Neural cell (in vitro differentiated cells): Measurements from ENCODE around the gene PRSS33. TPM values are rescaled to one million over a fixed set of nuclear protein-coding genes. Genes with fewer than 3 reads are reported as not detected.

ENCODE experiments used
- H2AFZ ChIP-seq: fragments of 200-600, 300-800 bp; sonication (generic), shearing (Covaris generic); 2 replicates; pipeline ENCODE4 v1.6.0; 2014; ENCODE audit warnings: low read depth, mild to moderate bottlenecking, antibody characterized with exemption, low read length, moderate library complexity
- H3F3A ChIP-seq: fragments of 200-600 bp; shearing (Covaris generic); 2 replicates; pipeline ENCODE4 v1.6.1; 2016; ENCODE audit warnings: mild to moderate bottlenecking, moderate library complexity, mixed read lengths, antibody characterized with exemption, low read length; ENCODE audit not compliant: insufficient read depth, poor library complexity, severe bottlenecking
- H3K27ac ChIP-seq: fragments of 200-600, 300-800 bp; sonication (generic), shearing (Covaris generic); 2 replicates; pipeline ENCODE4 v1.5.1; 2014; ENCODE audit warnings: mild to moderate bottlenecking, low read length, moderate library complexity
- H3K27me3 ChIP-seq: fragments of 300-800, 200-600 bp; sonication (generic), shearing (Covaris generic); 2 replicates; pipeline ENCODE4 v1.6.0; 2014; ENCODE audit warnings: mild to moderate bottlenecking, low read depth, low read length, moderate library complexity; ENCODE audit not compliant: insufficient read depth
- H3K36me3 ChIP-seq: fragments of 300-800, 200-600 bp; sonication (generic), shearing (Covaris generic); 2 replicates; pipeline ENCODE4 v1.5.1; 2014; ENCODE audit warnings: mild to moderate bottlenecking, antibody characterized with exemption, low read length, moderate library complexity; ENCODE audit not compliant: insufficient read depth
- H3K4me2 ChIP-seq: fragments of 300-800, 200-600 bp; sonication (generic), shearing (Covaris generic); 2 replicates; pipeline ENCODE4 v1.6.0; 2014; ENCODE audit warnings: mild to moderate bottlenecking, low read length
- H3K4me3 ChIP-seq: fragments of 300-800, 200-600 bp; sonication (generic), shearing (Covaris generic); 2 replicates; pipeline ENCODE4 v1.5.1; 2014; ENCODE audit warnings: mild to moderate bottlenecking, low read length, moderate library complexity
- H3K79me2 ChIP-seq: fragments of 200-600 bp; shearing (Covaris generic); replicated peaks from 2 replicates; pipeline ENCODE4 v1.6.0; 2014; ENCODE audit warnings: mild to moderate bottlenecking, low read length, moderate library complexity; ENCODE audit not compliant: insufficient read depth
- H3K9ac ChIP-seq: fragments of 300-800, 200-600 bp; sonication (generic), shearing (Covaris generic); 2 replicates; pipeline ENCODE4 v1.6.1; 2016; ENCODE audit warnings: mild to moderate bottlenecking, low read length, mixed read lengths
- H3K9me2 ChIP-seq: fragments of 200-600 bp; shearing (Covaris generic); 2 replicates; pipeline ENCODE4 v1.6.1; 2016; ENCODE audit warnings: mild to moderate bottlenecking, low read length, mixed read lengths; ENCODE audit not compliant: insufficient read depth
- H3K9me3 ChIP-seq: fragments of 200-600, 300-800 bp; sonication (generic), shearing (Covaris generic); 2 replicates; pipeline ENCODE4 v1.6.1; 2016; ENCODE audit warnings: mild to moderate bottlenecking, mixed run types, low read length, moderate library complexity, mixed read lengths
- H4K20me1 ChIP-seq: fragments of 200-600 bp; shearing (Covaris generic); 2 replicates; pipeline ENCODE4 v1.6.1; 2016; ENCODE audit warnings: mild to moderate bottlenecking, mixed run types; ENCODE audit not compliant: insufficient read depth
- CTCF ChIP-seq: fragments of 450-650 bp; IDR thresholded peaks from 2 replicates; pipeline ENCODE4 v1.5.1; 2014; ENCODE audit warnings: antibody characterized with exemption, mild to moderate bottlenecking, moderate library complexity; ENCODE audit not compliant: poor library complexity, severe bottlenecking
- EP300 ChIP-seq: fragments of 450-650 bp; conservative IDR thresholded peaks from 2 replicates; pipeline ENCODE4 v1.6.1; 2014; ENCODE audit warnings: antibody characterized with exemption, mild to moderate bottlenecking, moderate library complexity; ENCODE audit not compliant: poor library complexity, severe bottlenecking
- EZH2 ChIP-seq: fragments of 200-600, 300-800 bp; shearing (Covaris generic), sonication (generic); IDR thresholded peaks from 2 replicates; pipeline ENCODE4 v1.6.1; 2014; ENCODE audit warnings: antibody characterized with exemption, low read length, borderline replicate concordance, mild to moderate bottlenecking; ENCODE audit not compliant: insufficient read depth, poor library complexity, severe bottlenecking
- MXI1 ChIP-seq: fragments of 450-650 bp; conservative IDR thresholded peaks from 2 replicates; pipeline ENCODE4 v1.6.1; 2014; ENCODE audit warnings: antibody characterized with exemption, mild to moderate bottlenecking; ENCODE audit not compliant: poor library complexity, severe bottlenecking
- POLR2AphosphoS5 ChIP-seq: IDR thresholded peaks from 2 replicates; pipeline ENCODE4 v1.6.1; 2012
- RAD21 ChIP-seq: fragments of 450-650 bp; conservative IDR thresholded peaks from 2 replicates; pipeline ENCODE4 v1.6.1; 2014; ENCODE audit warnings: antibody characterized with exemption, mild to moderate bottlenecking, moderate library complexity
- REST ChIP-seq: IDR thresholded peaks from 2 replicates; pipeline ENCODE4 v1.6.1; 2012; ENCODE audit warnings: borderline replicate concordance
- SMC3 ChIP-seq: fragments of 450-650 bp; conservative IDR thresholded peaks from 2 replicates; pipeline ENCODE4 v1.6.1; 2014; ENCODE audit warnings: antibody characterized with exemption, mild to moderate bottlenecking, moderate library complexity; ENCODE audit not compliant: poor library complexity
- TAF1 ChIP-seq: IDR thresholded peaks from 2 replicates; pipeline ENCODE4 v1.6.1; 2012; ENCODE audit warnings: low read depth
- polyA plus RNA-seq: library from polyadenylated mRNA; depleted of rRNA; stranded (reverse); fragments of >200 nt; gene quantifications from 2 replicates; pipeline ENCODE4 v1.2.3, GENCODE V29; 2014

Gene PRSS33
- polyA plus RNA-seq, 1 donor from 2014 or later, result not detected

- Histone ChIP-seq H2AFZ (peak overlapping the region; percentile 65), H3K27ac (peak overlapping the region; percentile 81), H3K4me3 (peak overlapping the region; percentile 98), H4K20me1 (no peaks in the 10 kb centered on the region), H3K27me3 (no peaks in the 10 kb centered on the region), H3K79me2 (peaks cover 39% of the 10 kb centered on the region), H3F3A (no peaks in the 10 kb centered on the region), H3K4me2 (peak overlapping the region; percentile 76), H3K36me3 (peaks cover 4% of the 10 kb centered on the region), H3K9me3 (no peaks in the 10 kb centered on the region), H3K9me2 (no peaks in the 10 kb centered on the region), H3K9ac (peak overlapping the region; percentile 95)
- TF ChIP-seq MXI1, result peak; percentile 36
- no peak for TF ChIP-seq EZH2
Measured at GRCh38 chr16:2776500-2777139, 10.7 kb downstream of the PRSS33 start.

GRCh38 chr16:2775765-2776499 is 11.4 kb downstream of the PRSS33 start:
- no peaks in the 10 kb centered on the region for H3K9me2 ChIP-seq
- no peaks in the 10 kb centered on the region for H4K20me1 ChIP-seq
- H3F3A ChIP-seq, result no peaks in the 10 kb centered on the region
- H3K9me3 ChIP-seq, result no peaks in the 10 kb centered on the region
- peak overlapping the region; percentile 95 for H3K9ac ChIP-seq
- no peak overlapping the region for H2AFZ ChIP-seq
- no peaks in the 10 kb centered on the region for H3K27me3 ChIP-seq
- H3K79me2 ChIP-seq, result peaks cover 39% of the 10 kb centered on the region
- H3K36me3 ChIP-seq, result peaks cover 4% of the 10 kb centered on the region
- peak overlapping the region; percentile 76 for H3K4me2 ChIP-seq
- peak overlapping the region; percentile 98 for H3K4me3 ChIP-seq
- TF ChIP-seq MXI1 (no peak), REST (no peak), POLR2AphosphoS5 (no peak), EP300 (no peak), SMC3 (no peak), RAD21 (no peak), TAF1 (no peak), CTCF (no peak), EZH2 (no peak)
- H3K27ac ChIP-seq, result peak overlapping the region; percentile 81
